OCI-LY7 (cell line): ENCODE results near the gene KLHL26. TPM values are rescaled to one million over a fixed set of nuclear protein-coding genes. Genes with fewer than 3 reads are reported as not detected.

Experiments
- BruUV-seq: library from RNA; stranded (reverse); fragments of 400-500 nt; replicated peaks from 2 replicates; lab custom pipeline; 2021; lab: Mats Ljungman, UMichigan
- CTCF ChIA-PET: fragments of 300-600 bp; sonication (Branson Sonifier 250); formaldehyde crosslinking; loops from one replicate; lab custom pipeline; 2022; ENCODE audit warnings: antibody characterized with exemption; ENCODE audit not compliant: unreplicated experiment; lab: Charles Lee
- POLR2A ChIA-PET: fragments of 300-600 bp; sonication (Branson Sonifier 250); formaldehyde crosslinking; loops from one replicate; lab custom pipeline; 2022; ENCODE audit warnings: antibody characterized with exemption; lab: Charles Lee
- DNase-seq: peaks from one replicate; pipeline ENCODE4 v3.0.0-alpha.2; 2015; ENCODE audit warnings: low spot score
- H2AFZ ChIP-seq: fragments of 200-600 bp; sonication (generic), shearing (Covaris generic); 2 replicates; pipeline ENCODE4 v1.6.1; 2014; ENCODE audit warnings: mild to moderate bottlenecking, antibody characterized with exemption, low read length, moderate library complexity
- H3K27ac ChIP-seq: fragments of 200-600 bp; sonication (generic); 2 replicates; pipeline ENCODE4 v1.5.1; 2014; ENCODE audit warnings: mixed run types, low read depth, mild to moderate bottlenecking, moderate library complexity, low read length, inconsistent platforms; ENCODE audit not compliant: poor library complexity, severe bottlenecking
- H3K36me3 ChIP-seq: fragments of 200-600 bp; sonication (generic); 2 replicates; pipeline ENCODE4 v1.6.1; 2014; ENCODE audit warnings: mild to moderate bottlenecking, antibody characterized with exemption, low read length, moderate library complexity, mixed read lengths; ENCODE audit not compliant: insufficient read depth
- H3K4me1 ChIP-seq: fragments of 200-600 bp; sonication (generic); 2 replicates; pipeline ENCODE4 v1.5.1; 2014; ENCODE audit warnings: mild to moderate bottlenecking, low read length; ENCODE audit not compliant: insufficient read depth, poor library complexity, severe bottlenecking
- H3K4me2 ChIP-seq: fragments of 200-600 bp; sonication (generic); 2 replicates; pipeline ENCODE4 v1.6.1; 2014; ENCODE audit warnings: mild to moderate bottlenecking, low read length
- H3K4me3 ChIP-seq: fragments of 200-600 bp; sonication (generic); 2 replicates; pipeline ENCODE4 v1.5.1; 2014; ENCODE audit warnings: mild to moderate bottlenecking, low read depth, low read length; ENCODE audit not compliant: poor library complexity, severe bottlenecking
- H3K79me2 ChIP-seq: fragments of 200-600 bp; sonication (generic); 2 replicates; pipeline ENCODE4 v1.6.1; 2016; ENCODE audit warnings: low read depth, mild to moderate bottlenecking, low read length, moderate library complexity, mixed read lengths; ENCODE audit not compliant: insufficient read depth
- H3K9me2 ChIP-seq: fragments of 200-600 bp; sonication (generic); 2 replicates; pipeline ENCODE4 v1.6.1; 2016; ENCODE audit warnings: mild to moderate bottlenecking, low read length, mixed read lengths; ENCODE audit not compliant: insufficient read depth
- H3K9me3 ChIP-seq: fragments of 200-600 bp; sonication (generic); 2 replicates; pipeline ENCODE4 v1.6.1; 2014; ENCODE audit warnings: mild to moderate bottlenecking, mixed run types, low read length, mixed read lengths
- H4K20me1 ChIP-seq: fragments of 200-600 bp; sonication (generic); 2 replicates; pipeline ENCODE4 v1.6.1; 2014; ENCODE audit warnings: mild to moderate bottlenecking, antibody characterized with exemption, low read length, moderate library complexity, mixed read lengths; ENCODE audit not compliant: insufficient read depth
- CTCF ChIP-seq: fragments of 200-600 bp; sonication (generic); conservative IDR thresholded peaks from 2 replicates; pipeline ENCODE4 v1.5.1; 2014; ENCODE audit warnings: mild to moderate bottlenecking, antibody characterized with exemption, low read length, moderate library complexity, mixed read lengths
- EZH2phosphoT487 ChIP-seq: fragments of 200-600 bp; sonication (generic); IDR thresholded peaks from 2 replicates; pipeline ENCODE4 v1.6.1; 2018; ENCODE audit warnings: low read depth, borderline replicate concordance, mild to moderate bottlenecking, mixed run types, antibody characterized with exemption, low read length, moderate library complexity, mixed read lengths
- intact Hi-C: fragments of 100-400 bp; cut with micrococcal nuclease; formaldehyde crosslinking; loops from one replicate; pipeline ENCODE4 v1.10.0; 2022; ENCODE audit not compliant: unreplicated experiment
- total RNA-seq, 2 experiments: library from RNA; depleted of rRNA in 1 of 2; stranded (reverse); fragments of >200 nt in 1 of 2; shearing (Covaris generic) in 1 of 2; gene quantifications; 2 replicates each; pipeline ENCODE4 v1.2.3, GENCODE V29; 2014 to 2022

The KLHL26 gene
- total RNA-seq, 2 experiments from 2014 or later: 1.0 to 8.9 TPM

DNA sequence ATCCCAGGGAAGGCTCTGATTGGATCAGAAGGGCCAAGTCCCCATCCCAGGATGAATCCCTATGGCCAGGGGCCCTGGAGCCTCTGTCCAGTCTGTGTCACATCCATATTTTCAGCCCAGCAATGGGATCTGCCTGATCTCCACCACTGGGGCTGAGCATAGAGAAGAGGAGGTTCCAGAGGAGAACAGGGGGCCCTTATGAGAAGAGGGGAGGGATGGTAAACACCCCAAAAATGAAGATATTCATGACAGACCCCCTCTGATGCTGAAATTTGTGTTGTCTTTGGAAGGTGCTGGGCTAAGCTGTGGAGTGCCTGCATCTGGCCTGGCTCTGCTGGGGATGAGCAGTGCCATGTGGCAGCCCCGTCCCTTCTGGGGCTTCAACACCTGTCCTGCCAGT, 14.5 kb downstream of the KLHL26 start:
- Histone ChIP-seq H3K4me1 (no peaks in the 10 kb centered on the region), H4K20me1 (no peaks in the 10 kb centered on the region), H3K79me2 (no peaks in the 10 kb centered on the region), H2AFZ (no peak overlapping the region), H3K27ac (no peak overlapping the region), H3K36me3 (no peaks in the 10 kb centered on the region), H3K4me2 (no peak overlapping the region), H3K9me3 (no peaks in the 10 kb centered on the region), H3K4me3 (no peak overlapping the region), H3K9me2 (no peaks in the 10 kb centered on the region)
- BruUV-seq: no TSS peak
- TF ChIP-seq EZH2phosphoT487 (no peak), CTCF (no peak)
- DNase-seq: no peak
- ChIA-PET CTCF (no interaction called here), POLR2A (no interaction called here)
- intact Hi-C loops: no loop called here

- H4K20me1 ChIP-seq: no peaks in the 10 kb centered on the region
Measured at GRCh38 chr19:18651733-18652132, 14.9 kb downstream of the KLHL26 start.

More at GRCh38 chr19:18651733-18652132, 14.9 kb downstream of the KLHL26 start:
- Histone ChIP-seq H3K4me3 (no peak overlapping the region), H3K4me2 (no peak overlapping the region), H3K27ac (no peak overlapping the region), H2AFZ (no peak overlapping the region), H3K4me1 (no peaks in the 10 kb centered on the region), H3K9me2 (no peaks in the 10 kb centered on the region), H3K36me3 (no peaks in the 10 kb centered on the region), H3K9me3 (no peaks in the 10 kb centered on the region), H3K79me2 (no peaks in the 10 kb centered on the region)
- TF ChIP-seq CTCF (no peak), EZH2phosphoT487 (no peak)
- POLR2A ChIA-PET: no interaction called here
- intact Hi-C loops: no loop called here
- DNase-seq: no peak
- CTCF ChIA-PET: interaction anchor here (0.6 kb wide), 2 partner anchors 26 to 71 kb away, joined by 3 to 6 read pairs; no protein-coding TSS in a partner anchor
- no TSS peak for BruUV-seq
